ENCODE results near the gene PTPRD.

PTPRD gene

GRCh38 chr9:8832955-8833354, 1779.8 kb downstream of the PTPRD start:
- Histone ChIP-seq H3K9me3 (ENCODE audit: control insufficient read depth, insufficient read depth, low read length) (no peaks in the 10 kb centered on the region), H3K36me3 (ENCODE audit: insufficient read depth, low read length) (no peaks in the 10 kb centered on the region), H3K9ac (ENCODE audit: low read depth, low read length) (no peak overlapping the region), H3K4me1 (ENCODE audit: insufficient read depth, low read length) (peaks cover 10% of the 10 kb centered on the region)

GRCh38 chr9:8832386-8832785, 1780.4 kb downstream of the PTPRD start:
- no peaks in the 10 kb centered on the region for H3K9me3 ChIP-seq (ENCODE audit: control insufficient read depth, insufficient read depth, low read length)
- H3K4me1 ChIP-seq (ENCODE audit: insufficient read depth, low read length) = peaks cover 10% of the 10 kb centered on the region
- no peak overlapping the region for H3K9ac ChIP-seq (ENCODE audit: low read depth, low read length)
- no peaks in the 10 kb centered on the region for H3K36me3 ChIP-seq (ENCODE audit: insufficient read depth, low read length)

GRCh38 chr9:8831568-8831967, 1781.2 kb downstream of the PTPRD start:
- no peak overlapping the region for H3K9ac ChIP-seq (ENCODE audit: low read depth, low read length)
- no peaks in the 10 kb centered on the region for H3K36me3 ChIP-seq (ENCODE audit: insufficient read depth, low read length)
- H3K9me3 ChIP-seq (ENCODE audit: control insufficient read depth, insufficient read depth, low read length) = no peaks in the 10 kb centered on the region
- H3K4me1 ChIP-seq (ENCODE audit: insufficient read depth, low read length) = peaks cover 11% of the 10 kb centered on the region

- Histone ChIP-seq H3K36me3 (ENCODE audit: insufficient read depth, low read length) (no peaks in the 10 kb centered on the region), H3K9me3 (ENCODE audit: control insufficient read depth, insufficient read depth, low read length) (no peaks in the 10 kb centered on the region), H3K4me1 (ENCODE audit: insufficient read depth, low read length) (peaks cover 20% of the 10 kb centered on the region), H3K9ac (ENCODE audit: low read depth, low read length) (no peak overlapping the region)
Observed at GRCh38 chr9:8826281-8826680, 1786.5 kb downstream of the PTPRD start.

GRCh38 chr9:8825585-8826147, 1787.1 kb downstream of the PTPRD start:
- Histone ChIP-seq H3K36me3 (ENCODE audit: insufficient read depth, low read length) (no peaks in the 10 kb centered on the region), H3K9ac (ENCODE audit: low read depth, low read length) (no peak overlapping the region), H3K4me1 (ENCODE audit: insufficient read depth, low read length) (peaks cover 20% of the 10 kb centered on the region), H3K9me3 (ENCODE audit: control insufficient read depth, insufficient read depth, low read length) (no peaks in the 10 kb centered on the region)

- Histone ChIP-seq H3K4me1 (ENCODE audit: insufficient read depth, low read length) (peaks cover 20% of the 10 kb centered on the region), H3K9ac (ENCODE audit: low read depth, low read length) (no peak overlapping the region), H3K9me3 (ENCODE audit: control insufficient read depth, insufficient read depth, low read length) (no peaks in the 10 kb centered on the region), H3K36me3 (ENCODE audit: insufficient read depth, low read length) (no peaks in the 10 kb centered on the region)
Observed at GRCh38 chr9:8823131-8823895, 1789.5 kb downstream of the PTPRD start.

GRCh38 chr9:8822667-8823025, 1790.2 kb downstream of the PTPRD start:
- no peaks in the 10 kb centered on the region for H3K36me3 ChIP-seq (ENCODE audit: insufficient read depth, low read length)
- no peak overlapping the region for H3K9ac ChIP-seq (ENCODE audit: low read depth, low read length)
- peaks cover 20% of the 10 kb centered on the region for H3K4me1 ChIP-seq (ENCODE audit: insufficient read depth, low read length)
- no peaks in the 10 kb centered on the region for H3K9me3 ChIP-seq (ENCODE audit: control insufficient read depth, insufficient read depth, low read length)

GRCh38 chr9:8821910-8822666, 1790.7 kb downstream of the PTPRD start:
- H3K9me3 ChIP-seq (ENCODE audit: control insufficient read depth, insufficient read depth, low read length) = no peaks in the 10 kb centered on the region
- H3K9ac ChIP-seq (ENCODE audit: low read depth, low read length) = no peak overlapping the region
- no peaks in the 10 kb centered on the region for H3K36me3 ChIP-seq (ENCODE audit: insufficient read depth, low read length)
- H3K4me1 ChIP-seq (ENCODE audit: insufficient read depth, low read length) = peaks cover 20% of the 10 kb centered on the region

GRCh38 chr9:8817335-8817734, 1795.5 kb downstream of the PTPRD start:
- Histone ChIP-seq H3K9ac (ENCODE audit: low read depth, low read length) (no peak overlapping the region), H3K9me3 (ENCODE audit: control insufficient read depth, insufficient read depth, low read length) (no peaks in the 10 kb centered on the region), H3K36me3 (ENCODE audit: insufficient read depth, low read length) (no peaks in the 10 kb centered on the region), H3K4me1 (ENCODE audit: insufficient read depth, low read length) (0 out of 2 replicates have a peak, but pooled peaks cover 12% of the 10 kb centered on the region)

- H3K4me1 ChIP-seq (ENCODE audit: insufficient read depth, low read length) = 0 out of 2 replicates have a peak, but pooled peaks cover 11% of the 10 kb centered on the region
- H3K36me3 ChIP-seq (ENCODE audit: insufficient read depth, low read length) = no peaks in the 10 kb centered on the region
- H3K9me3 ChIP-seq (ENCODE audit: control insufficient read depth, insufficient read depth, low read length) = no peaks in the 10 kb centered on the region
- no peak overlapping the region for H3K9ac ChIP-seq (ENCODE audit: low read depth, low read length)
Observed at GRCh38 chr9:8816361-8816760, 1796.4 kb downstream of the PTPRD start.

GRCh38 chr9:8815931-8816330, 1796.9 kb downstream of the PTPRD start:
- Histone ChIP-seq H3K9me3 (ENCODE audit: control insufficient read depth, insufficient read depth, low read length) (no peaks in the 10 kb centered on the region), H3K36me3 (ENCODE audit: insufficient read depth, low read length) (no peaks in the 10 kb centered on the region), H3K9ac (ENCODE audit: low read depth, low read length) (no peak overlapping the region), H3K4me1 (ENCODE audit: insufficient read depth, low read length) (0 out of 2 replicates have a peak, but pooled peaks cover 11% of the 10 kb centered on the region)

GRCh38 chr9:8815219-8815618, 1797.6 kb downstream of the PTPRD start:
- Histone ChIP-seq H3K9me3 (ENCODE audit: control insufficient read depth, insufficient read depth, low read length) (no peaks in the 10 kb centered on the region), H3K36me3 (ENCODE audit: insufficient read depth, low read length) (no peaks in the 10 kb centered on the region), H3K9ac (ENCODE audit: low read depth, low read length) (no peak overlapping the region), H3K4me1 (ENCODE audit: insufficient read depth, low read length) (0 out of 2 replicates have a peak, but pooled peaks cover 11% of the 10 kb centered on the region)

- no peak overlapping the region for H3K9ac ChIP-seq (ENCODE audit: low read depth, low read length)
- 0 out of 2 replicates have a peak, but pooled peaks cover 11% of the 10 kb centered on the region for H3K4me1 ChIP-seq (ENCODE audit: insufficient read depth, low read length)
- no peaks in the 10 kb centered on the region for H3K9me3 ChIP-seq (ENCODE audit: control insufficient read depth, insufficient read depth, low read length)
- no peaks in the 10 kb centered on the region for H3K36me3 ChIP-seq (ENCODE audit: insufficient read depth, low read length)
Observed at GRCh38 chr9:8812888-8813287, 1799.9 kb downstream of the PTPRD start.

- no peak overlapping the region for H3K9ac ChIP-seq (ENCODE audit: low read depth, low read length)
Observed at GRCh38 chr9:8809741-8810140, 1803.1 kb downstream of the PTPRD start.

GRCh38 chr9:8806150-8806549, 1806.7 kb downstream of the PTPRD start:
- Histone ChIP-seq H3K9me3 (ENCODE audit: control insufficient read depth, insufficient read depth, low read length) (no peaks in the 10 kb centered on the region), H3K9ac (ENCODE audit: low read depth, low read length) (no peak overlapping the region), H3K36me3 (ENCODE audit: insufficient read depth, low read length) (no peaks in the 10 kb centered on the region), H3K4me1 (ENCODE audit: insufficient read depth, low read length) (peaks cover 6% of the 10 kb centered on the region)

More at GRCh38 chr9:8809741-8810140, 1803.1 kb downstream of the PTPRD start:
- Histone ChIP-seq H3K9me3 (ENCODE audit: control insufficient read depth, insufficient read depth, low read length) (no peaks in the 10 kb centered on the region), H3K36me3 (ENCODE audit: insufficient read depth, low read length) (no peaks in the 10 kb centered on the region), H3K4me1 (ENCODE audit: insufficient read depth, low read length) (no peaks in the 10 kb centered on the region)
